MM.1S (cell line): ENCODE results near the gene SYN1.
"Not testable (repeated sequence)": the region's sequence is repeated elsewhere in the genome, so short reads cannot be mapped to it uniquely, and the experiment has no call there.

Source experiments
- DNase-seq: peaks from one replicate; pipeline ENCODE4 v3.0.0-alpha.2; 2015
- H2AFZ ChIP-seq: fragments of 300-600 bp; sonication (generic); 2 replicates; pipeline ENCODE4 v1.6.0; 2016; ENCODE audit warnings: antibody characterized with exemption, low read length
- H3F3A ChIP-seq: fragments of 300-600 bp; sonication (generic); 2 replicates; pipeline ENCODE4 v1.6.1; 2016; ENCODE audit warnings: mild to moderate bottlenecking, antibody characterized with exemption, low read length, moderate library complexity, mixed read lengths; ENCODE audit not compliant: insufficient read depth
- H3K27ac ChIP-seq: fragments of 300-600 bp; sonication (generic); 2 replicates; pipeline ENCODE4 v1.5.1; 2016; ENCODE audit warnings: mild to moderate bottlenecking, low read length
- H3K27me3 ChIP-seq: fragments of 300-600 bp; sonication (generic); replicated peaks from 2 replicates; pipeline ENCODE4 v1.6.0; 2016; ENCODE audit warnings: low read length; ENCODE audit not compliant: insufficient read depth
- H3K36me3 ChIP-seq: fragments of 300-600 bp; sonication (generic); replicated peaks from 2 replicates; pipeline ENCODE4 v1.6.1; 2016; ENCODE audit warnings: mild to moderate bottlenecking, low read length, mixed read lengths; ENCODE audit not compliant: insufficient read depth
- H3K4me1 ChIP-seq: fragments of 300-600 bp; sonication (generic); 2 replicates; pipeline ENCODE4 v1.6.1; 2016; ENCODE audit warnings: low read length, mixed read lengths
- H3K4me2 ChIP-seq: fragments of 300-600 bp; sonication (generic); 2 replicates; pipeline ENCODE4 v1.6.0; 2016; ENCODE audit warnings: low read depth, low read length
- H3K4me3 ChIP-seq: fragments of 300-600 bp; sonication (generic); 2 replicates; pipeline ENCODE4 v1.5.1; 2016; ENCODE audit warnings: low read length, mixed read lengths
- H3K79me2 ChIP-seq: fragments of 300-600 bp; sonication (generic); 2 replicates; pipeline ENCODE4 v1.6.1; 2016; ENCODE audit warnings: mixed run types, low read length, mixed read lengths
- H3K9ac ChIP-seq: fragments of 300-600 bp; sonication (generic); 2 replicates; pipeline ENCODE4 v1.6.1; 2016; ENCODE audit warnings: low read length, mixed read lengths
- H3K9me2 ChIP-seq: fragments of 300-600 bp; sonication (generic); replicated peaks from 2 replicates; pipeline ENCODE4 v1.6.1; 2016; ENCODE audit warnings: mild to moderate bottlenecking, low read length, mixed read lengths; ENCODE audit not compliant: insufficient read depth
- H3K9me3 ChIP-seq: fragments of 300-600 bp; sonication (generic); replicated peaks from 2 replicates; pipeline ENCODE4 v1.6.1; 2016; ENCODE audit warnings: mild to moderate bottlenecking, low read length, mixed read lengths; ENCODE audit not compliant: insufficient read depth
- H4K20me1 ChIP-seq: fragments of 300-600 bp; sonication (generic); 2 replicates; pipeline ENCODE4 v1.6.1; 2016; ENCODE audit warnings: mild to moderate bottlenecking, low read length, moderate library complexity, mixed read lengths; ENCODE audit not compliant: insufficient read depth
- CTCF ChIP-seq: fragments of 300-600 bp; sonication (generic); IDR thresholded peaks from 2 replicates; pipeline ENCODE4 v1.5.1; 2016; ENCODE audit warnings: antibody characterized with exemption, low read length, mixed read lengths
- EZH2 ChIP-seq: fragments of 300-600 bp; sonication (generic); optimal IDR thresholded peaks from 2 replicates; pipeline ENCODE3; 2017; ENCODE audit warnings: low read depth, mild to moderate bottlenecking, antibody characterized with exemption, low read length, mixed read lengths
- EZH2phosphoT487 ChIP-seq: fragments of 300-600 bp; sonication (generic); IDR thresholded peaks from 2 replicates; pipeline ENCODE4 v1.6.1; 2018; ENCODE audit warnings: antibody characterized with exemption, low read length

Gene SYN1

GRCh38 chrX:47608130-47608810 is 11.4 kb downstream of the SYN1 start:
- H3K27me3 ChIP-seq = no peaks in the 10 kb centered on the region
- no peak overlapping the region for H3K27ac ChIP-seq

GRCh38 chrX:47607091-47607490 is 12.6 kb downstream of the SYN1 start:
- H3K9me2 ChIP-seq = no peaks in the 10 kb centered on the region
- no peaks in the 10 kb centered on the region for H3K36me3 ChIP-seq
- no peak overlapping the region for H3K27ac ChIP-seq
- H3K27me3 ChIP-seq = no peaks in the 10 kb centered on the region
- no peak for DNase-seq
- no peaks in the 10 kb centered on the region for H3K79me2 ChIP-seq
- no peak overlapping the region for H3K9ac ChIP-seq
- no peak overlapping the region for H3K4me3 ChIP-seq
- no peaks in the 10 kb centered on the region for H3K9me3 ChIP-seq
- no peaks in the 10 kb centered on the region for H4K20me1 ChIP-seq
- no peaks in the 10 kb centered on the region for H3K4me1 ChIP-seq
- H3F3A ChIP-seq = no peaks in the 10 kb centered on the region
- H2AFZ ChIP-seq = no peak overlapping the region
- H3K4me2 ChIP-seq = no peak overlapping the region
- no peak for TF ChIP-seq EZH2
- TF ChIP-seq CTCF = no peak
- TF ChIP-seq EZH2phosphoT487 = no peak

More at GRCh38 chrX:47608130-47608810, 11.4 kb downstream of the SYN1 start:
- H3K4me3 ChIP-seq = no peak overlapping the region
- no peak overlapping the region for H3K9ac ChIP-seq
- TF ChIP-seq EZH2phosphoT487 (no peak), EZH2 (no peak), CTCF (no peak)
- H2AFZ ChIP-seq = no peak overlapping the region
- no peaks in the 10 kb centered on the region for H3F3A ChIP-seq
- no peaks in the 10 kb centered on the region for H3K9me2 ChIP-seq
- no peaks in the 10 kb centered on the region for H3K79me2 ChIP-seq
- no peak overlapping the region for H3K4me2 ChIP-seq
- no peaks in the 10 kb centered on the region for H3K9me3 ChIP-seq
- H3K36me3 ChIP-seq = no peaks in the 10 kb centered on the region
- no peaks in the 10 kb centered on the region for H3K4me1 ChIP-seq
- H4K20me1 ChIP-seq = no peaks in the 10 kb centered on the region
- no peak for DNase-seq

GRCh38 chrX:47605024-47605423 is 14.6 kb downstream of the SYN1 start:
- no peak overlapping the region for H3K4me3 ChIP-seq
- TF ChIP-seq EZH2phosphoT487 = no peak
- no peak for TF ChIP-seq CTCF
- no peak for TF ChIP-seq EZH2
- no peaks in the 10 kb centered on the region for H3K36me3 ChIP-seq
- no peaks in the 10 kb centered on the region for H4K20me1 ChIP-seq
- no peak overlapping the region for H3K4me2 ChIP-seq
- no peaks in the 10 kb centered on the region for H3K9me3 ChIP-seq
- H3K27ac ChIP-seq = no peak overlapping the region
- H2AFZ ChIP-seq = no peak overlapping the region
- no peaks in the 10 kb centered on the region for H3K4me1 ChIP-seq
- H3K9ac ChIP-seq = no peak overlapping the region
- no peaks in the 10 kb centered on the region for H3K79me2 ChIP-seq
- no peaks in the 10 kb centered on the region for H3K9me2 ChIP-seq
- DNase-seq = no peak
- no peaks in the 10 kb centered on the region for H3K27me3 ChIP-seq
- no peaks in the 10 kb centered on the region for H3F3A ChIP-seq

GRCh38 chrX:47603125-47603524 is 16.5 kb downstream of the SYN1 start:
- not testable (repeated sequence) for H2AFZ ChIP-seq, H3K9ac ChIP-seq, H3K27me3 ChIP-seq, H3K4me2 ChIP-seq, DNase-seq, H3K9me3 ChIP-seq, H4K20me1 ChIP-seq, H3K36me3 ChIP-seq, H3F3A ChIP-seq, H3K4me3 ChIP-seq, H3K9me2 ChIP-seq, H3K79me2 ChIP-seq, H3K27ac ChIP-seq, H3K4me1 ChIP-seq
